Stimulated activated memory B cell treated with anti-CD40 and anti-IgM and Interleukin-4, amounts not matched to agents 10 μg/mL and 1 μg/mL and 100 μg/mL, for 72 hours (primary cell): ENCODE measurements around the gene PIEZO2.
"Not testable (repeated sequence)": the region's sequence is repeated elsewhere in the genome, so short reads cannot be mapped to it uniquely, and the experiment has no call there.

Experiments used
- ATAC-seq: fragments of 150-1000 bp; cut with Tn5 transposase; 2 replicates; pipeline ENCODE4 v1.10.0; 2021
- H3K27ac Mint-ChIP-seq: one replicate; pipeline ENCODE4 v1.8.0; 2022; ENCODE audit warnings: mild to moderate bottlenecking, mixed read lengths
- H3K27me3 Mint-ChIP-seq: one replicate; pipeline ENCODE4 v1.8.0; 2022; ENCODE audit warnings: mixed read lengths
- H3K36me3 Mint-ChIP-seq: one replicate; pipeline ENCODE4 v1.8.0; 2022; ENCODE audit warnings: mixed read lengths
- H3K4me1 Mint-ChIP-seq: one replicate; pipeline ENCODE4 v1.8.0; 2022; ENCODE audit warnings: mixed read lengths
- H3K4me3 Mint-ChIP-seq: one replicate; pipeline ENCODE4 v1.8.0; 2022; ENCODE audit warnings: mild to moderate bottlenecking, moderate library complexity, mixed read lengths
- H3K9me3 Mint-ChIP-seq: one replicate; pipeline ENCODE4 v1.8.0; 2022; ENCODE audit warnings: mixed read lengths

The PIEZO2 gene

GRCh38 chr18:11136241-11136640 lies 13.1 kb downstream of the PIEZO2 start:
- Mint-ChIP-seq H3K4me1 (no peaks in the 10 kb centered on the region), H3K27ac (no peak overlapping the region), H3K36me3 (no peaks in the 10 kb centered on the region), H3K27me3 (no peaks in the 10 kb centered on the region), H3K9me3 (peaks cover 3% of the 10 kb centered on the region), H3K4me3 (no peak overlapping the region)
- ATAC-seq, result no peak

GRCh38 chr18:11134940-11135339 lies 14.4 kb downstream of the PIEZO2 start:
- Mint-ChIP-seq H3K9me3 (peaks cover 3% of the 10 kb centered on the region), H3K4me1 (no peaks in the 10 kb centered on the region), H3K27me3 (no peaks in the 10 kb centered on the region), H3K27ac (no peak overlapping the region), H3K4me3 (no peak overlapping the region), H3K36me3 (no peaks in the 10 kb centered on the region)
- ATAC-seq, result no peak

- H3K27ac Mint-ChIP-seq, ATAC-seq, H3K4me1 Mint-ChIP-seq, H3K27me3 Mint-ChIP-seq, H3K4me3 Mint-ChIP-seq, H3K36me3 Mint-ChIP-seq: not testable (repeated sequence)
- H3K9me3 Mint-ChIP-seq, result peaks cover 14% of the 10 kb centered on the region
Measured at GRCh38 chr18:11129059-11129458, 20.3 kb downstream of the PIEZO2 start.

GRCh38 chr18:11125492-11126315 lies 23.7 kb downstream of the PIEZO2 start:
- no peaks in the 10 kb centered on the region for H3K4me1 Mint-ChIP-seq
- H3K27ac Mint-ChIP-seq, result no peak overlapping the region
- H3K4me3 Mint-ChIP-seq, result no peak overlapping the region
- peak; percentile 20 for ATAC-seq
- no peaks in the 10 kb centered on the region for H3K27me3 Mint-ChIP-seq
- H3K9me3 Mint-ChIP-seq, result peaks cover 11% of the 10 kb centered on the region
- no peaks in the 10 kb centered on the region for H3K36me3 Mint-ChIP-seq

- no peaks in the 10 kb centered on the region for H3K27me3 Mint-ChIP-seq
- no peaks in the 10 kb centered on the region for H3K4me1 Mint-ChIP-seq
- H3K36me3 Mint-ChIP-seq, result no peaks in the 10 kb centered on the region
- ATAC-seq, result no peak
- H3K4me3 Mint-ChIP-seq, result no peak overlapping the region
- H3K27ac Mint-ChIP-seq, result no peak overlapping the region
- peaks cover 11% of the 10 kb centered on the region for H3K9me3 Mint-ChIP-seq
Measured at GRCh38 chr18:11124054-11124453, 25.3 kb downstream of the PIEZO2 start.

GRCh38 chr18:11121443-11121849 lies 27.9 kb downstream of the PIEZO2 start:
- no peak overlapping the region for H3K4me3 Mint-ChIP-seq
- H3K9me3 Mint-ChIP-seq, result no peaks in the 10 kb centered on the region
- H3K27ac Mint-ChIP-seq, result no peak overlapping the region
- no peaks in the 10 kb centered on the region for H3K36me3 Mint-ChIP-seq
- no peak for ATAC-seq
- no peaks in the 10 kb centered on the region for H3K27me3 Mint-ChIP-seq
- H3K4me1 Mint-ChIP-seq, result no peaks in the 10 kb centered on the region

- H3K9me3 Mint-ChIP-seq, result no peaks in the 10 kb centered on the region
- H3K27me3 Mint-ChIP-seq, result no peaks in the 10 kb centered on the region
- H3K4me3 Mint-ChIP-seq, result no peak overlapping the region
- no peak overlapping the region for H3K27ac Mint-ChIP-seq
- no peak for ATAC-seq
- H3K4me1 Mint-ChIP-seq, result no peaks in the 10 kb centered on the region
- H3K36me3 Mint-ChIP-seq, result no peaks in the 10 kb centered on the region
Measured at GRCh38 chr18:11119959-11120587, 29.3 kb downstream of the PIEZO2 start.

- H3K27ac Mint-ChIP-seq, result no peak overlapping the region
- no peaks in the 10 kb centered on the region for H3K4me1 Mint-ChIP-seq
- ATAC-seq, result no peak
- no peaks in the 10 kb centered on the region for H3K36me3 Mint-ChIP-seq
- no peaks in the 10 kb centered on the region for H3K27me3 Mint-ChIP-seq
- no peak overlapping the region for H3K4me3 Mint-ChIP-seq
- no peaks in the 10 kb centered on the region for H3K9me3 Mint-ChIP-seq
Measured at GRCh38 chr18:11119550-11119949, 29.8 kb downstream of the PIEZO2 start.

- ATAC-seq, result no peak
- Mint-ChIP-seq H3K9me3 (no peaks in the 10 kb centered on the region), H3K4me1 (no peaks in the 10 kb centered on the region), H3K27me3 (no peaks in the 10 kb centered on the region), H3K27ac (no peak overlapping the region), H3K36me3 (no peaks in the 10 kb centered on the region), H3K4me3 (no peak overlapping the region)
Measured at GRCh38 chr18:11118051-11118766, 31.2 kb downstream of the PIEZO2 start.

GRCh38 chr18:11115276-11115675 lies 34.1 kb downstream of the PIEZO2 start:
- no peaks in the 10 kb centered on the region for H3K36me3 Mint-ChIP-seq
- H3K9me3 Mint-ChIP-seq, result no peaks in the 10 kb centered on the region
- H3K27ac Mint-ChIP-seq, result no peak overlapping the region
- no peaks in the 10 kb centered on the region for H3K27me3 Mint-ChIP-seq
- no peak overlapping the region for H3K4me3 Mint-ChIP-seq
- no peaks in the 10 kb centered on the region for H3K4me1 Mint-ChIP-seq
- ATAC-seq, result no peak

- Mint-ChIP-seq H3K4me3 (no peak overlapping the region), H3K9me3 (no peaks in the 10 kb centered on the region), H3K27me3 (no peaks in the 10 kb centered on the region), H3K27ac (no peak overlapping the region), H3K36me3 (no peaks in the 10 kb centered on the region), H3K4me1 (no peaks in the 10 kb centered on the region)
- no peak for ATAC-seq
Measured at GRCh38 chr18:11114653-11115052, 34.7 kb downstream of the PIEZO2 start.

- H3K4me1 Mint-ChIP-seq, result no peaks in the 10 kb centered on the region
- ATAC-seq, result no peak
- no peaks in the 10 kb centered on the region for H3K9me3 Mint-ChIP-seq
- H3K36me3 Mint-ChIP-seq, result no peaks in the 10 kb centered on the region
- no peak overlapping the region for H3K4me3 Mint-ChIP-seq
- no peaks in the 10 kb centered on the region for H3K27me3 Mint-ChIP-seq
- no peak overlapping the region for H3K27ac Mint-ChIP-seq
Measured at GRCh38 chr18:11113937-11114336, 35.4 kb downstream of the PIEZO2 start.

- Mint-ChIP-seq H3K27me3 (no peaks in the 10 kb centered on the region), H3K27ac (no peak overlapping the region), H3K4me3 (no peak overlapping the region), H3K4me1 (no peaks in the 10 kb centered on the region), H3K36me3 (no peaks in the 10 kb centered on the region), H3K9me3 (no peaks in the 10 kb centered on the region)
- ATAC-seq, result no peak
Measured at GRCh38 chr18:11113046-11113548, 36.3 kb downstream of the PIEZO2 start.

- ATAC-seq, result no peak
- Mint-ChIP-seq H3K27me3 (no peaks in the 10 kb centered on the region), H3K36me3 (no peaks in the 10 kb centered on the region), H3K4me1 (no peaks in the 10 kb centered on the region), H3K27ac (no peak overlapping the region), H3K4me3 (no peak overlapping the region), H3K9me3 (no peaks in the 10 kb centered on the region)
Measured at GRCh38 chr18:11112286-11112685, 37.1 kb downstream of the PIEZO2 start.

GRCh38 chr18:11110509-11110908 lies 38.9 kb downstream of the PIEZO2 start:
- H3K36me3 Mint-ChIP-seq, result no peaks in the 10 kb centered on the region
- H3K27ac Mint-ChIP-seq, result no peak overlapping the region
- no peak for ATAC-seq
- no peaks in the 10 kb centered on the region for H3K27me3 Mint-ChIP-seq
- no peaks in the 10 kb centered on the region for H3K4me1 Mint-ChIP-seq
- no peaks in the 10 kb centered on the region for H3K9me3 Mint-ChIP-seq
- H3K4me3 Mint-ChIP-seq, result no peak overlapping the region
